Subcutaneous adipose tissue (tissue), 4 donors: ENCODE results near the gene SEC22C. TPM values are rescaled to one million over a fixed set of nuclear protein-coding genes. Genes with fewer than 3 reads are reported as not detected.

Source experiments
- total RNA-seq, 4 donors: library from RNA; depleted of rRNA; stranded (reverse); fragments of >200 nt; gene quantifications; one replicate each; pipeline ENCODE4 v1.1.0, GENCODE V29; 2016
- TF ChIP-seq, protein P1 (sequence below): fragments of 450-650 bp; IDR thresholded peaks from one replicate; pipeline ENCODE4 v1.5.1; 2016; ENCODE audit warnings: low read depth, mild to moderate bottlenecking, control low read depth, antibody characterized with exemption, moderate library complexity

Gene SEC22C
- total RNA-seq, 4 donors from 2014 or later: 45.6 to 64.3 (median 53.1) TPM

DNA sequence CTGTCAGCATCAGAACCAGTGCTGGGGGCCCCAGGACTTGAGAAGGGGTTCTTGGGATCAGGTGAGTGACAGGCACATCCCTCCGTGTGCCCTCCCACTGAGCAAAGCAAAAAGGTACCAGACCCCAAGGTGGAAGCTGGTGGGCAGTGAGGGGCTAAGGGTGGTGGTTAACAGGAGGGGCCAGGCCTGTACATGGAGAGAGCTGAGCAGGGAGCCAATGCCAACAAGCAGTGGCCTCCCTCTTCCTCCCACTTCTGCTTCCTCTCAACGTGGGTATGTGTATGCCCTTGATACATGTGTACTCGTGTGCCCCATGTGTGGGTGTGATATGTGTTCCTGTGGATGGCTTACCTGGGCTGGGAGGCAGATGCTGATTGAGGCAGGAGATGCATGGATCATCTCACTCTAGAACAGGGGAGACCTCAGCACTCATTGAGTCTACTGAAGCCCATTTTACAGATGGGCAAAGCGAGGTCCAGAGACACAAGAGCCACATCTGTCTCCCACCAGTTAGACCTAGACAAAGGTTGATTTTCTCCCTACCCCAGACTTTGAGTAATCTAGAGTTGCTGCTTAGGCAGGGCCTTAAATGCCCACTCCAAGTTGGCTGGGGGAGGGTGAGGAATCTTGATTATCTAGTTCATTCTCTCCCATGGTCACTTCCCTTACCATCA is 78.4 kb downstream of the SEC22C start:
- TF ChIP-seq, protein P1, sequence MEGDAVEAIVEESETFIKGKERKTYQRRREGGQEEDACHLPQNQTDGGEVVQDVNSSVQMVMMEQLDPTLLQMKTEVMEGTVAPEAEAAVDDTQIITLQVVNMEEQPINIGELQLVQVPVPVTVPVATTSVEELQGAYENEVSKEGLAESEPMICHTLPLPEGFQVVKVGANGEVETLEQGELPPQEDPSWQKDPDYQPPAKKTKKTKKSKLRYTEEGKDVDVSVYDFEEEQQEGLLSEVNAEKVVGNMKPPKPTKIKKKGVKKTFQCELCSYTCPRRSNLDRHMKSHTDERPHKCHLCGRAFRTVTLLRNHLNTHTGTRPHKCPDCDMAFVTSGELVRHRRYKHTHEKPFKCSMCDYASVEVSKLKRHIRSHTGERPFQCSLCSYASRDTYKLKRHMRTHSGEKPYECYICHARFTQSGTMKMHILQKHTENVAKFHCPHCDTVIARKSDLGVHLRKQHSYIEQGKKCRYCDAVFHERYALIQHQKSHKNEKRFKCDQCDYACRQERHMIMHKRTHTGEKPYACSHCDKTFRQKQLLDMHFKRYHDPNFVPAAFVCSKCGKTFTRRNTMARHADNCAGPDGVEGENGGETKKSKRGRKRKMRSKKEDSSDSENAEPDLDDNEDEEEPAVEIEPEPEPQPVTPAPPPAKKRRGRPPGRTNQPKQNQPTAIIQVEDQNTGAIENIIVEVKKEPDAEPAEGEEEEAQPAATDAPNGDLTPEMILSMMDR: no peak

DNA sequence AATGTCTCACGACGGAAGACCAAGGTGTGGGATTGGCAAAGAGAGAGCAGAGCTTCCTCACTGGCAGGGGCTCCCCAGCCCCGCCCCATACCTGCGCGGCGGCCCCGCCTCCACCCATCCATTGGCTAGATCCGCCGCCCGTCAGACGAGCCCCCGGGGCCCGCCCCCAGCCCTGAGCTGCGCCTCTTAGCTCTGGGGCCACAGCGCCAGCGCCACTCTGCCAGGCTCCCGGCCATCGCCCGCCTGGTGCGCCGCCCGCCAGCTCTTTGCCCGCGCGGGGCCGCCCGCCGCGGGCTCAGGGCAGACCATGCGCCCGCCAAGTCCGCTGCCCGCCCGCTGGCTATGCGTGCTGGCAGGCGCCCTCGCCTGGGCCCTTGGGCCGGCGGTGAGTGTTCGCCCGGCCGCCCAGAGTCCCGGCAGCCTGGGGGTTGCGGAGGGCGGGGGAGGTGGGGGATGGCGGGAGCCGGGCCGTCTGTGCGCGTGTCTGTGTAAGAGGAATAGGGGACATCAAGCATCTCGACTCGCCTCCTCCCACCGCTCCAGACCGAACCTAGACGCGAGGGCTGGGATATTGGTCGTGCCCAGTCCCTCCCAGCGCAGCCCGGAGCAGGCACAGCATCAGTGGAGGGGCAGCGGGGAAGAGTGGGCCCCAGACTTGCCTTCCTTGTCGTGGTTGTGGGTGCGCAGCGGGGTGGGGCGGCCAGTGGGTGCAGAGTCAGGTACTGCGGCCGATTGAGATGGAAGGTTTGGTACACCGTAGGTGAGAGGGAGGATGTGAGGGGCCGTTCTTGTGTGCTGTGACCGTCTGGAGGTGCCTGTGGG is 79.1 kb downstream of the SEC22C start, which contains the start of gene VIPR1:
TSS of gene VIPR1 (plus strand) at position 215 of the 822 bp plus-strand sequence. CDS start at position 308, 93 bp downstream.
- TF ChIP-seq, protein P1: no peak

DNA sequence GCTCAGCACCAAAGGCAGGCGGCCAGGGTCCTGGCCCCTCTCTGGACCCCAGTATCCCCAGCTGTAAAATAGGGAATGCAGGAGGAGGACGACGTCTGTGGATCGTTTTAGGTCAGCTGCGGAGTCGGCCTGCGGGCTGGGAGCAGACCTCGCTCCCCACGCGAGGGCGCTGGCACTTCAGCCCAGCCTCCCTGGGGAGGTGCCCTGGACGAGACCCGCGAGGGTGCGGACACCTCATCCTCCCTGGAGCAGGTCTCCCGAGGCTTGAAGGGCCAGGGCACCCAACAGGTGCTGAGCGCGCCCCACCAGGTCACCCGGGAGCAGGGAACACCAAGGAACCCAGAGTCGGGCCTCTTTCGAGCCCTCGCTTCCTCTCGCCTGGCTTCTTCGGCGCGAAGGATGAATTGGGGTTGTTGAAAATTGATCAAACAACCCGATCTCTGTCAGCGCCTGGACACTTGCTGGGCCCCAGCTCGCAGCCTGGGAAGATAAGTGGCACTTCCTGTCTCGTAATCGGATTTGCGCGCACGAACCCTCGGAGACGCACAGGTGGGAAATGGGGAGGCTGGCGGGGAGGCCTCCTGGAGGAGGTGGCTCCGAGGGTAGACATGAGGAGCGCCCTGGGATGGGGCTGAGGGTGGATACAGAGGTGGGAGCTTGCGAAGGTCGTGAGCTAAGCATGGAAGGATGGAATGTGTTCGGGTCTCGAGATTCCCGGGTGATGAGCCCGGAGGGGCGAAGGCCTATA is 79.9 kb downstream of the SEC22C start:
- TF ChIP-seq, protein P1: no peak

DNA sequence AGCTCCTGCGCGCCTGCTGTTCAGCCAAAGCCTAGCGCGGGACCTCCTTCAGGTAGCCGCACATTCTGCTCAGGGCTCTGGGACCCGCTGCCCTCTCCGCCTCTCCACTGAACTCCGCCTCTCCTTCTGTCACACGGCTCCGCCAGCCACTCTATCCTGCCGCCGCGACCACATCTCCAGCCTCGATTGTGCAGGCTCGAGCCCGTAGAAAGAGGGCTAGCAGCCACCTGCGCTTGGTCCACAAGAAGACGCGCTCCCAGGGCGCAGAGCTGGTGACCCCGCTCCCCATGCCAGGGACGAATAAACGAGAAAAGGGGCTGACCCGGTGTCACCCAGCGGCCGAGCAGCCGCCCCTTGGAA is 80.5 kb downstream of the SEC22C start:
- TF ChIP-seq, protein P1: no peak

DNA sequence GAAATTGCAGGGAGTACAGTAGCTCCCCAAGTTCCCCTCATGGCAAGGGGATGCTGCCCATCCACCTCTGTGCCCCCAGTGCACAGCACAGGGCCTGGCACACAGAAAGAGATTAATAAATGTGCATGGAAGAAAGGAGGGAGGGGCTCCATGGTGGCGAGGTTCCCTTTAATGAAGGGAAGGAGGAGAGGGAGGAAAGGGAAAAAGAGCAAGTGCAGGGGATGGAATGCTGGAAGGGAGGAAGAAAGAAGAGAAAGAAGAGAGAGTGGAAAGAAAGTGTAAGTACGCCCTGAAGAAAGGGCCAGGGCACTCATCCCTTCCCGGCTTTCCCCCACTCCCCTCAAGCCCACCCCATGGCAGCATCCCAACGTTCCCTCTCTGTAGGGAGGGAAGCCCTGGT is 80.9 kb downstream of the SEC22C start:
- TF ChIP-seq, protein P1: no peak

DNA sequence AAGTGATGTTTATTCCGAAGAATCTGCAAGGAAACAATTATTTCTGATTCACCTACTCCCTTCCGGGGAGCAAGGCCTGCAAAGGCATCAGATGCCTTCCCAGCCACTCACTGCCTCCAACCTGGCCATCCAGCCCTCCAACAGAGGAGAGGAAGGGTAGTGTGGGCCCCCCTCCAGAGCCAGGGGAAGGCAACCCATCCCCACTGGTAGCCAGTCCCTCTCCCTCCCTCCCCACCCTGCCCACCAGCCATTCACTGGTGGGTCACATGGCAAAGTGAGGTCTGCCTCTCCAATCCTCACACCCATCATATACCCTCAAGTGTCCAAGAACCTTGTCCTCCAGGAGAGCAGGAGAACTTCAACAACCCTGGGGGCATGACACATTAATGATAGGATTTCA is 81.7 kb downstream of the SEC22C start:
- TF ChIP-seq, protein P1: no peak

DNA sequence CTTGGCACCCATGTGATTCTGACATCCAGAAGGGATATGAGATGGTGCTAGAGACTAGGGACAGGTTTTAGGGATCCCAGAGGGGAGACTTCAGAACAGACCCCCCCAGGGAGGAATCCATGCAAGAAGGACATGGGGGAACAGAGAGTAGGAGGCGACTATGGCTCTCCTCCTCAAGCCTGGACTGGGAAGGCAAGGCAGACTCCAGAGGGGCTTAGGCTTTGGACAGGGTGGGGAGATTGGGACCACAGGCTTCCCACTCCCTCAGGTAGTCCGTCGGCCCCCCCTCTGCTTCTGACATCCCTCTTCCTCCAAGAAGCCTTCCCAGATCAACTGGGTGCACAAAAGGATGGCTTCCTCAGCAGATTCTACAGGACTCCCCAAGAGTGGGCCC is 82.3 kb downstream of the SEC22C start:
- TF ChIP-seq, protein P1: no peak
